Urinary bladder (tissue), 4 donors: ENCODE results near the gene GBP7. TPM values are rescaled to one million over a fixed set of nuclear protein-coding genes. Genes with fewer than 3 reads are reported as not detected.
"Not testable (repeated sequence)": the region's sequence is repeated elsewhere in the genome, so short reads cannot be mapped to it uniquely, and the experiment has no call there.

ENCODE experiments used
- DNase-seq: peaks from one replicate; pipeline ENCODE4 v3.0.0-alpha.2; 2015; ENCODE audit errors: extremely low spot score
- H3K27ac ChIP-seq: one replicate; pipeline ENCODE4 v1.5.1; 2013; ENCODE audit warnings: low read depth, mild to moderate bottlenecking, moderate library complexity
- H3K36me3 ChIP-seq: one replicate; pipeline ENCODE4 v1.6.1; 2013; ENCODE audit warnings: mild to moderate bottlenecking, moderate library complexity; ENCODE audit not compliant: insufficient read depth
- H3K4me1 ChIP-seq: one replicate; pipeline ENCODE4 v1.6.1; 2013; ENCODE audit warnings: mild to moderate bottlenecking, moderate library complexity; ENCODE audit not compliant: insufficient read depth
- H3K4me3 ChIP-seq: one replicate; pipeline ENCODE4 v1.5.1; 2013; ENCODE audit warnings: low read depth, low read length
- WGBS: extraction: QIAGEN DNeasy Blood & Tissue Kit; methylation state at CpG from one replicate; pipeline ENCODE4 v1.1.7; 2013; 5-methylcytosine and 5-hydroxymethylcytosine counted together
- polyA plus RNA-seq: library from polyadenylated mRNA; stranded (reverse); fragments of 200-250 nt; gene quantifications from one replicate; pipeline ENCODE4 v1.2.3, GENCODE V29; 2013
- total RNA-seq: library from RNA; depleted of rRNA; stranded (reverse); fragments of >200 nt; gene quantifications from one replicate; pipeline ENCODE4 v1.2.3, GENCODE V29; 2014
- donor health status: healthy with polysubstance abuse.
- donor health status: healthy.

Gene GBP7
- total and polyA plus RNA-seq, 2 donors, result 0.03 TPM; not detected in 1

GRCh38 chr1:89149976-89150375 lies 25.8 kb downstream of the GBP7 start:
- 58% methylated on average over 3 of the region's 3 CpGs for WGBS
- Histone ChIP-seq H3K4me3 (no peak overlapping the region), H3K4me1 (no peaks in the 10 kb centered on the region), H3K27ac (no peak overlapping the region), H3K36me3 (no peaks in the 10 kb centered on the region)
- DNase-seq, result no peak

- Histone ChIP-seq H3K4me1 (no peaks in the 10 kb centered on the region), H3K27ac (no peak overlapping the region), H3K4me3 (no peak overlapping the region), H3K36me3 (no peaks in the 10 kb centered on the region)
- WGBS, result 38% methylated on average over 3 of the region's 3 CpGs
- no peak for DNase-seq
These were observed 26.6 kb downstream of the GBP7 start for GRCh38 chr1:89149229-89149628.

DNA sequence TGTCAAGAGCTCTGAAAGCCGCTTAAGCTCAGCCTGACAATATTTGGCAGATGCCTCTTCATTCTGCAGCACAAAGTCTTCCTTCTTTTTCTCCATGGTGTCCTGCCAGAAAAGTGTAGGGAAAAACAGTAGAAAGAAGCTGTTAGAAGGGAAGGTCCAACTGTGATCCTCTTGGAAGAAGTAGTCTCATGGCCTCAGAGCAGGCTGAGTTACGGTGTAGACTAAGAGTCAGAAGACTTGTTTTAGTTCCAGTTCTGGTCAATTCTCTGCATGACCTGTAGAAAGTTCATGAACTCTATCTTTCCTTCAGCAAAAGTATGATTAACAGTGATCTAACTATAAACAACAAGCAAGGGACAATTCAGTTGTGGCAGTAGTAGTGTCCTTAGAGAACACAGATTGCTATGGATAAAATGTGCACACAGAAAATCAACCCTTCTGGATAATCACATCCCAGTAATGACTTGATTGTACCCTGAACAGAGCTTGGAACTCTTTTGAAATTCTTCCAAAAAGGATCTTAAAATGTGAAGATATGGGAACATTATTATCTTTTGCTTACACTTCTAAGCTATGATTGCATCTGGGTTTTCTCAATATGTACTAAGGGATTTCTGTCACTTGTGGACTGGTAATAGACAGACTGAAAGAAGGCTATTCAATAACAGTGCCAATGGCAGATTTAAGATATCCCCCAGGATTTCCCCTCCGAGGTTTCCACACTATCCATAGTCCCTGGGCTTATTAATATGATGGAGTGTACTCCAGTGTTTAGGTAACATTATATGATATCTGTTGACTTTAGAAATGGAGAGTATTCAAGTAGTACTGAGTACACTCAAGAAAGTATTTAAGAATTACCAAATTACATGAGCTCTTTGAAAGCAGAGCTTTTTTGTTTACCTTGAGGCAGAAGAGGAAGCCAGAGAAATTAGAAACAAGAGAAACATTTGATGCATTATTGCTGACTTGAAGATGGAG lies 27.8 kb downstream of the GBP7 start:
- 34% methylated on average over 3 of the region's 3 CpGs for WGBS
- H3K36me3 ChIP-seq, result no peaks in the 10 kb centered on the region
- no peak overlapping the region for H3K4me3 ChIP-seq
- H3K27ac ChIP-seq, result no peak overlapping the region
- H3K4me1 ChIP-seq, result no peaks in the 10 kb centered on the region
- no peak for DNase-seq

DNA sequence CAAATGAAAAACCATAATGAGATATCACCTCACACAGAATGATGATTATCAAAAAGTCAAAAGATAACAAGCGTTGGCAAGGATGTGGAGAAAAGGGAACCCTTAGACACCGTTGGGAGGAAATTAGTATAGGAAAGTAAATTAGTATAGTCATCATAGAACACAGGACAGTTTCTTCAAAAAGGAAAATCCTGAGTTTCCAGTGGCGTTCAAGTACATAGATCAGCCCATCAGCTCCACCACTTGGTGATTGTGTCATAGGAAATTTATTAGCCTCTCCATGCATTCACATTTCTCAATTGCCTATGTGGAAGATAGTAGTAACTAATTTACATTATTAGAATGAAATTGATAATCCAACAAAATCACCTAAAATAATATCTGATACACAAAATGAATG lies 29.1 kb downstream of the GBP7 start:
- 87% methylated on average over 3 of the region's 3 CpGs for WGBS
- H3K27ac ChIP-seq, result no peak overlapping the region

DNA sequence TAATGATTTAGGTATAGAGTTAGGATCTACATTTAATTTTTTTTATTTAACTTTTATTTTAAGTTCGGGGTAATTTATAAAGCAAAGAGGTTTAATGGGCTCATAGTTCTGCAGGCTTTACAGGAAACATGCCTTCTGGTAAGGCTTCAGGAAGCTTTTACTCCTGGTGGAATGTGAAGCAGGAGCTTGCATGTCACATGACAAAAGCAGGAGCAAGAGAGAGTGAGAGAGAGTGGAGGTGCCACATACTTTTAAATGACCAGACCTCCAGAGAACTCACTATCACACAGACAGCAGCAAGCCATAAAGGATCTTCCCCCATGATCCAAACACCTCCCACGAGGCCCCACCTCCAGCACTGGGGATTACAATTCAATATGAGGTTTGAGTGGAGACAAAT lies 32.3 kb downstream of the GBP7 start:
- Histone ChIP-seq H3K4me1 (no peaks in the 10 kb centered on the region), H3K4me3 (no peak overlapping the region), H3K36me3 (no peaks in the 10 kb centered on the region), H3K27ac (no peak overlapping the region)
- DNase-seq, result no peak
- WGBS, result 86% methylated on average over 2 of the region's 2 CpGs

More for the DNA sequence above, 29.1 kb downstream of the GBP7 start:
- no peaks in the 10 kb centered on the region for H3K36me3 ChIP-seq
- no peak overlapping the region for H3K4me3 ChIP-seq
- DNase-seq, result no peak
- H3K4me1 ChIP-seq, result no peaks in the 10 kb centered on the region

GRCh38 chr1:89142160-89142559 lies 33.6 kb downstream of the GBP7 start:
- no peak overlapping the region for H3K27ac ChIP-seq
- WGBS, result 92% methylated on average over 4 of the region's 4 CpGs
- H3K4me3 ChIP-seq, result no peak overlapping the region
- no peaks in the 10 kb centered on the region for H3K36me3 ChIP-seq
- no peaks in the 10 kb centered on the region for H3K4me1 ChIP-seq
- no peak for DNase-seq

DNA sequence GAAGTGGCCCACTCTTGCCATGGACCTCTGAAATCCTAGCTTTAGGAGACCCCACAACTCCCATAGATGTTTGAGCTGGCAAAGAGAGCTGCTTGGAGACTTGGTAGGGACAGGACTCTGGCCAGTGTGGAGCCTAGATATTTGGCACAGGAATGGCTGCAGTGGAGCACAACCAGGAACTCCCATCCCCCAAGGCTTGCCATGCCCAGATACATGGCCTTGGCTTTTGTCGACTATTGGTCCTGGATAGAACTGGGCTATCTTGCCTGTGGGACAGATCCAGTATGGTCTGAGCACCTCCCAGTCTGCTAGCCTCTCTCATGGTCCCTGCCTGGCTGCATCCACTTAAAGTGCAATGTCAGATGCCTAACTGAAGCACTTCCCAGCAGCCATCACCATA lies 42.1 kb downstream of the GBP7 start:
- 97% methylated on average over 1 of the region's 1 CpG for WGBS
- H3K4me1 ChIP-seq, result no peaks in the 10 kb centered on the region

DNA sequence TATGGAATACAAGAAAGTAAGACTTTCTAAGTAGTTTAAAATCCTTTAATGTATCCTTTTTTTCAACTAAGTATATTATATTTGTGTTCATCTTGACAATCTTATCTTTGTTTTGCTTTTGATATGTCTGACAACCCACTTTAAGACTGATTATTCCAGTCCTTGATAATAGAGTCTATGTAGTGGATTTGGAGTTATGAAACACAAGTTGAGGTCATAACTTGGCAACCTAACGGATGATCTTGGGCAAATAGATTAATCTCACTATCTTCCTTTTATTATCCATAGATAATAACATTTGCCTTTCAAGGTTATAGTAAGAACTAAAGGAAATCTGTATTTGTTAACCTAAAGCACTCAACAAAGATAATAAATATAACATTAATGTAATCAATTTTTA lies 45.1 kb downstream of the GBP7 start:
- H3K4me3 ChIP-seq, result no peak overlapping the region
- WGBS, result 27% methylated on average over 1 of the region's 1 CpG
- H3K4me1 ChIP-seq, result no peaks in the 10 kb centered on the region
- no peak overlapping the region for H3K27ac ChIP-seq
- H3K36me3 ChIP-seq, result no peaks in the 10 kb centered on the region
- DNase-seq, result no peak

More for the DNA sequence above, 42.1 kb downstream of the GBP7 start:
- DNase-seq, result no peak
- no peaks in the 10 kb centered on the region for H3K36me3 ChIP-seq
- no peak overlapping the region for H3K27ac ChIP-seq
- H3K4me3 ChIP-seq, result no peak overlapping the region

DNA sequence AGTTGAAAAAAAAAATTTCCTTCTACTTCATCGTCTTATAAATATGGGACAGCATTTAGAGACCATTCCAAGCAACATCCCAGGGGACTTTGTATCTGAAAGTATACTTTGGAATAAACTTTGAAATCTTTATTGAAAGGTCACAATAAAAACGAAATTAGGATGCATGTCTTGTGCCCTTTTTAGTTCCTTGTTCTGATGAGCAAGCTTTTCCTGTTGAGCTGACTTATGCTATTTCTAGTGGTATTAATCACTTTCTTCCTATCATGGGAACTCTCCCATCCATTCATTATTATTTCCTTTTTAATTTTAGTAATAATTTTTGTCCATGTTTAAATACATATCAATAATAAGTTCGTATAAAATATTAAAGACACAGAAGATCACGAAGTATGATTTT lies 45.9 kb downstream of the GBP7 start:
- Histone ChIP-seq H3K36me3 (no peaks in the 10 kb centered on the region), H3K27ac (no peak overlapping the region), H3K4me3 (no peak overlapping the region), H3K4me1 (no peaks in the 10 kb centered on the region)
- DNase-seq, result no peak
- WGBS, result 51% methylated on average over 4 of the region's 4 CpGs

DNA sequence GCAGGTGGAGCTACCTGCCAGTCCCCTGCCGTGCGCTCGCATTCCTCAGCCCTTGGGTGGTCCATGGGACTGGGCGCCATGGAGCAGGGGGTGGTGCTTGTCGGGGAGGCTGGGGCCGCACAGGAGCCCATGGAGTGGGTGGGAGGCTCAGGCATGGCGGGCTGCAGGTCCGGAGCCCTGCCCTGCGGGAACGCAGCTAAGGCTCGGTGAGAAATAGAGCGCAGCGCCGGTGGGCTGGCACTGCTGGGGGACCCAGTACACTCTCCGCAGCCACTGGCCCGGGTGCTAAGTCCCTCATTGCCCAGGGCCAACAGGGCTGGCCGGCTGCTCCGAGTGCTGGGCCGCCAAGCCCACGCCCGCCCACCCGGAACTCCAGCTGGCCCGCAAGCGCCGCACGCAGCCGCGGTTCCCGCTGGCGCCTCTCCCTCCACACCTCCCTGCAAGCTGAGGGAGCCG lies 47.8 kb downstream of the GBP7 start:
- not testable (repeated sequence) for H3K27ac ChIP-seq, H3K4me1 ChIP-seq, DNase-seq, H3K36me3 ChIP-seq, H3K4me3 ChIP-seq
- WGBS, result 98% methylated on average over 31 of the region's 31 CpGs

- H3K27ac ChIP-seq, result peak overlapping the region; percentile 65
- H3K4me1 ChIP-seq, H3K36me3 ChIP-seq, DNase-seq: not testable (repeated sequence)
- 73% methylated on average over 23 of the region's 23 CpGs for WGBS
- peak overlapping the region; percentile 79 for H3K4me3 ChIP-seq
These were observed 48.9 kb downstream of the GBP7 start for GRCh38 chr1:89126602-89127565.

DNA sequence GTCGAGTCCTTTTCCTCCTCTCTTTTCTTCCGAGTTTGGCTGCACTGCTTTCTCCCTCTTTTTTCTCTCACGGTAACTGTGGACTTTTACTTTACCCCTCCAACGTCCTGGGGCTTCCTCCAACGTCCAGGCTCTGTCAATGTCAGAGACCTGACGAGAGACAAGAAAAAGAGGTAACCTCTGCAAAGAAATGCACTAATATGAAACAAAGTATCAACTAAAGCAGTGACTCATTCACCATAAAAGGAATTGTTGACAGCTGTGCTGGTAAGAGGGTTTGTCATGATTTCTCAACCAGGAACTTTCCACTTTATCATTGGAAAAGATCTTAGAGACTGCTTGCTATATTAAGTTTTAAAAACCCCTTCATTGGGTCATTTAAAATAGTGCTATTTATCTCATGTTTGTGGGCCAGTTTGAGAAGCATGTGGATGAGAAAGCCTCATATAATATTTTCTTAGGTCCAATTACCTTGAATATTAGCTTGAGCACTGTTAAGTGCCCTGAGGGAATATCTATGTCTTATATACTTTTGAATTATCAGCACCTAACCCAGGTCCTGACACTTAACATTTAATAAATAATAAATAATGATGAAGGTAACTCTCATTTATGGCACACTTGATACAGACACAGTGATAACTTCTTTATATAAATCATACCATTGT lies 49.8 kb downstream of the GBP7 start, which contains the start of gene GBP2:
GBP2 (minus strand) TSS at position 202 of the 668 bp plus-strand sequence. CDS start 4,148 bp downstream, outside the sequence.
- no peaks in the 10 kb centered on the region for H3K4me1 ChIP-seq
- H3K27ac ChIP-seq, result peak within 1 kb of the TSS; percentile 74
- H3K36me3 ChIP-seq, result peaks cover under 1% of the 10 kb centered on the region
- 1% methylated on average over 6 of the region's 6 CpGs for WGBS
- peak within 1 kb of the TSS; percentile 79 for H3K4me3 ChIP-seq
- DNase-seq, result no peak
